Breast epithelium (tissue), 3 donors: Measurements from ENCODE around the gene MUSTN1.

ENCODE experiments used
- POLR2A ChIP-seq: fragments of 450-650 bp; IDR thresholded peaks from one replicate; pipeline ENCODE4 v1.6.1; 2016; ENCODE audit warnings: antibody characterized with exemption, mild to moderate bottlenecking, moderate library complexity
- TF ChIP-seq, protein P1 (sequence below), 3 donors: fragments of 450-650 bp; IDR thresholded peaks; one replicate each; pipeline ENCODE4 v1.5.1; 2016 to 2017; ENCODE audit warnings: antibody characterized with exemption in 3 of 3, mild to moderate bottlenecking in 3 of 3, moderate library complexity in 3 of 3

DNA sequence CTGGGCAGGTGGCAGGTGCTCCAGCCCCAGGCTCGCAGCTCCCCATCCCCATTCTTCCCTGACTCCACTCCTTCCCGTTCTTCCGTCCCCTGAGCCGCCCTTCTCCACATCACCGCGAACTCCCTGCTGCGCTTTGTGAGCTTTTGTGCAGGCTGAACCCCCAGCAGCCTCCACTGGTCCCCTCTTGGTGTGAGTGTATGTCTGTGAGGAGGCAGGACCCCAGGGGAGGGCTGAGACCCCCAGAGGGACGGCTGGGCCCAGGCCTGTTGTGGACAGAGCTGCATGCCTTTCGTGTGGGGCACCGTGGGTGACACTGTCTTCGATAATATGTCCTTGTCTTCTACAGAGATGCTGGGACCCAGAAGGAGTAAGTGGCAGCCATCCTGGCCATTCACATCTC is 47.6 kb downstream of the MUSTN1 start:
- TF ChIP-seq, protein P1, sequence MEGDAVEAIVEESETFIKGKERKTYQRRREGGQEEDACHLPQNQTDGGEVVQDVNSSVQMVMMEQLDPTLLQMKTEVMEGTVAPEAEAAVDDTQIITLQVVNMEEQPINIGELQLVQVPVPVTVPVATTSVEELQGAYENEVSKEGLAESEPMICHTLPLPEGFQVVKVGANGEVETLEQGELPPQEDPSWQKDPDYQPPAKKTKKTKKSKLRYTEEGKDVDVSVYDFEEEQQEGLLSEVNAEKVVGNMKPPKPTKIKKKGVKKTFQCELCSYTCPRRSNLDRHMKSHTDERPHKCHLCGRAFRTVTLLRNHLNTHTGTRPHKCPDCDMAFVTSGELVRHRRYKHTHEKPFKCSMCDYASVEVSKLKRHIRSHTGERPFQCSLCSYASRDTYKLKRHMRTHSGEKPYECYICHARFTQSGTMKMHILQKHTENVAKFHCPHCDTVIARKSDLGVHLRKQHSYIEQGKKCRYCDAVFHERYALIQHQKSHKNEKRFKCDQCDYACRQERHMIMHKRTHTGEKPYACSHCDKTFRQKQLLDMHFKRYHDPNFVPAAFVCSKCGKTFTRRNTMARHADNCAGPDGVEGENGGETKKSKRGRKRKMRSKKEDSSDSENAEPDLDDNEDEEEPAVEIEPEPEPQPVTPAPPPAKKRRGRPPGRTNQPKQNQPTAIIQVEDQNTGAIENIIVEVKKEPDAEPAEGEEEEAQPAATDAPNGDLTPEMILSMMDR (IDR thresholded peaks at IDR 0.05), result no peak
- TF ChIP-seq POLR2A, result no peak
